GM19240 (cell line): ENCODE measurements around the gene GRN.
A peak's percentile ranks its signal among the peaks of the same experiment; 100 is the strongest.
"Not testable (repeated sequence)": the region's sequence is repeated elsewhere in the genome, so short reads cannot be mapped to it uniquely, and the experiment has no call there.

Experiments used
- DNase-seq: peaks from one replicate; pipeline ENCODE4 v3.0.0; 2011; ENCODE audit warnings: low spot score; ENCODE audit not compliant: insufficient read length

GRN gene

DNA sequence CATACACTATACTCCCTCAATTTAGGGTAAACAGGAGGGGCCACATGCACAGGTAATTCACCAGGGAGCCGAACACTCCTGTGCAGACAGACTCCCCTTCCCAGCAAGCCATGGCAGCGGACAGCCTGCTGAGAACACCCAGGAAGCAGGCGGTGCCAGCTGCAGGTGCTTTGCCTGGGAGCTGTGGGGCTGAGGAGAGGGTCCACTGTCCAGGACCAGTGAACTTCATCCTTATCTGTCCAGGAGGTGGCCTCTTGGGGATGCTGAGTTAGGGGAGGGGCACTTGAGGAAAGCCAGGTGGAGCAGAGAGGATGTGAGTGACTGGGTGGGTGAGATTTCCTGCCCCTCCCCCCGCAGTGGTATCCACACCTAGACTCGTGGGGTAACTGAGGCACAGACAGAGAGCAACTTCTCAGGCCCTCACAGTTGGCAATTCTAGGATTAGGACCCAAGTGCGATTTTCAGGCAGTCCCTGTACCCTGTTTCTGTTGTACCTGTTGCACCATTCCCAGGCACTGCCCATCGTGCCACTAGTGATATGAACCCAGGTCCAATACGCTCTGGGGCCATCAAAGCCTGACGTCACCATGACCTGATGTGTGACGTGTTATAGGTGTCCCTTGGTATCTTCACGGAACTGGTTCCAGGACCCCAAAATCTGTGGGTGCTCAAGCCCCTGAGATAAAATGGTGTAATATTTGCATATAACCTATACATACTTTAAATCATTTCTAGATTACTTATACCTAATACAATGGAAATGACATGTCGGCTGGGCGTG lies 1.2 kb downstream of the GRN start:
- DNase-seq: no peak

DNA sequence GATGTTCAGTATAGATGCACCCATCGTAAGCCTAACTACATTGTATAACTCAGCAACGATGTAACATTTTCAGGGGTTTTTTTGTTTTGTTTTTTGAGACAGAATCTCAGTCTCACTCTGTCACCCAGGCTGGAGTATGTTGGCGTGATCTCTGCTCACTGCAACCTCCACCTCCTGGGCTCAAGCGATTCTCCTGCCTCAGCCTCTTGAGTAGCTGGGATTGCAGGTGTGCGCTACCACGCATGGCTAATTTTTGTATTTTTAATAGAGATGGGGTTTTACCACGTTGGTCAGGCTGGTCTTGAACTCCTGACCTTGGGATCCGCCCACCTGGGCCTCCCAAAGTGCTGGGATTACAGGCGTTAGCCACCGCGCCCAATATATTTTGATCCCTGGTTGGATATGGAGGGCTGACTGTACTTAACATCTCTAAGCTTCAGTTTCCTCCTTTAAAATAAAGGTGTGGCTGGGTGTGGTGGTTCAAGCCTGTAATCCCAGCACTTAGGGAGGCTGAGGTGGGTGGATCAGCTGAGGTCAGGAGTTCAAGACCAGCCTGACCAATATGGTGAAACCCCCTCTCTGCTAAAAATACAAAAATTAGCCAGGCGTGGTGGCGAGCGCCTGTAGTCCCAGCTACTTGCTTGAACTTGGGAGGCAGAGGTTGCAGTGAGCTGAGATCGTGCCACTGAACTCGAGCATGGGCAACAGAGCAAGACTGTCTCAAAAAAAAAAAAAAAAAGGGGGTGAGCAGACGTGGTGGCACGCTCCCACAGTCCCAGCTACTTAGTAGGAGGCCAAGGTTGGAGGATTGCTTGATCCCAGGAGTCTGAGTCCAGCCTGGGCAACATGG lies 2.3 kb downstream of the GRN start:
- DNase-seq: not testable (repeated sequence)

DNA sequence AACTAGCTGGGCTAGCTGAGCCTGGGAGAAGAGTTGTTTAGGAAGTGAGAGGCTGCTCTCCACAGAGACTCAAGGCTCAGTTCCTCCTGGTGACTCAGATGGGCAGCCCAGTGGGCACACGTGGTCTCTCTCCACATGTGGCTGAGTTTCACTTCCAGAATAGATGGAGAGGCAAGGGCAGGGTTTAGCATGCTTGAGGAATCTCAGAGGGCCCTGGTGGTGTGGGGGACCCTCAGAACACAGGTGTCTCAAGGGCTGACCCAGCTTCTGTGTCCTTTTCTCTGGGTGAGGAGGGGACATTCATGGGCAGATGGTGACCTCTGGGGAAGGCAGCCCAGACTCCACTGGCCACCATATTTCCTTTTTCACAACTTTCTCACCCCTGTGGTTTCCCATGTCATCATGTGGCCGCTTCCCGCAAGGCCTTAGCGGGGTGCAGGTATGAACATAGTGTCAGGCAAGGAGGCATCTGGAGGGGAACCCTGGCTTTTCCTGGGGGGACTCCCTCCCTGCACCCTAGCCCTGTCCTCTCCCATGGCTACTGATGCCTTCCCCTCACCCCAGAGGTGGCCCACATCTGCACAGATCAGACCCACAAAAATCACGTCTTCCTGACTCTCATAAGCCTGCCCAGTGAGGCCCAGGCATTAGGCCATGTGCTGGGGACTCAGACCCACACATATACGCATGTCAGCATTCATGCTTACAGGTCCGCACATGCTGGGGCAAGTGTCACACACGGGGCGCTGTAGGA lies 3.3 kb downstream of the GRN start:
- DNase-seq: peak; percentile 74

DNA sequence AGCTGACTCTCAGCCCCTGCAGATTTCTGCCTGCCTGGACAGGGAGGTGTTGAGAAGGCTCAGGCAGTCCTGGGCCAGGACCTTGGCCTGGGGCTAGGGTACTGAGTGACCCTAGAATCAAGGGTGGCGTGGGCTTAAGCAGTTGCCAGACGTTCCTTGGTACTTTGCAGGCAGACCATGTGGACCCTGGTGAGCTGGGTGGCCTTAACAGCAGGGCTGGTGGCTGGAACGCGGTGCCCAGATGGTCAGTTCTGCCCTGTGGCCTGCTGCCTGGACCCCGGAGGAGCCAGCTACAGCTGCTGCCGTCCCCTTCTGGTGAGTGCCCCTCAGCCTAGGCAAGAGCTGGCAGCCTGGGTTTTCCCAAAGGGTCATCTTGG lies 3.9 kb downstream of the GRN start:
- DNase-seq: no peak

DNA sequence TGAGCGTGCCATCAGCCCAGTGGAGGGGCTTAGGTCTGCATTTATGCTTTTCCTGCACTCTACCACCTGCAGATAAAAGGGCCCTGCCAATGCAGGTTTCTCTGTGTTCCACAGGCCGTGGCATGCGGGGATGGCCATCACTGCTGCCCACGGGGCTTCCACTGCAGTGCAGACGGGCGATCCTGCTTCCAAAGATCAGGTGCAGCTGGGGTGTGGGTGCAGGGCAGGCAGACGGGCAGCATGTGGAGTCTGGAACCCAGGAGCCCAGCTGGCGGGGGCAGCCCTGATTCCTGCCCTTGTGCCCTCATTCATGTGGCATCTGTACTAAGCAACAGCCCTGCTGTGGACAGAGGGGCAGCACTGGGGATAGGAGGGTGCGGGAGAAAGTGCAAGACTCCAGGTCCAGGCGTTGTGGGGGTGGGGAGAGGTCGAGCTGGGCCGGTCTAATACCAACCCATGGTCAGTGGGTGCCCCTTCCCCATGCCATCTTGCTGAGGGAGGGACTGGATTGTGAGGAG lies 4.5 kb downstream of the GRN start:
- DNase-seq: no peak

DNA sequence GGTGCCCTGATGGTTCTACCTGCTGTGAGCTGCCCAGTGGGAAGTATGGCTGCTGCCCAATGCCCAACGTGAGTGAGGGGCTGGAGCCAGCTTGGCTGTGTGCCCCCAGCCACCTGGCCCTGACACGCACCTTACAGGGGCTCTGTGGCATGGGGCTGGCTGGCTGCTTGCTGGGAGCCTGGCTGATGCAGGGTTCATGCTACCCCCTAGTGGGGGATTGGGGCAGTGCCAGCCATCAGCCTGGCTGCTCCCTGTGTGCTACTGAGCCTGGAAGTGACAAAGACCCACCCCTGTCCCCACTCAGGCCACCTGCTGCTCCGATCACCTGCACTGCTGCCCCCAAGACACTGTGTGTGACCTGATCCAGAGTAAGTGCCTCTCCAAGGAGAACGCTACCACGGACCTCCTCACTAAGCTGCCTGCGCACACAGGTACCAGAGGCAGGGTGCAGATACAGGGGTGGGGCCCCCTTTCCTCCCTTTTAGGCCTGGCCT lies 5.7 kb downstream of the GRN start:
- peak; percentile 93 for DNase-seq

DNA sequence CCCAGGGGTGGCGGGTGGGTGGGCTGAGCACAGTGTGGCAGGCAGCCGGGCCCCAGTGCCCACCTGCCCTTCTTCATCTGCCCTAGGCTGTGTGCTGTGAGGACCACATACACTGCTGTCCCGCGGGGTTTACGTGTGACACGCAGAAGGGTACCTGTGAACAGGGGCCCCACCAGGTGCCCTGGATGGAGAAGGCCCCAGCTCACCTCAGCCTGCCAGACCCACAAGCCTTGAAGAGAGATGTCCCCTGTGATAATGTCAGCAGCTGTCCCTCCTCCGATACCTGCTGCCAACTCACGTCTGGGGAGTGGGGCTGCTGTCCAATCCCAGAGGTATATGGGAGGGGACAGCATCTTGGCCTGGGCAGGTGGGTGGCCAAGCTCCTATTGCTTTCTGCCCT lies 6.4 kb downstream of the GRN start:
- no peak for DNase-seq

DNA sequence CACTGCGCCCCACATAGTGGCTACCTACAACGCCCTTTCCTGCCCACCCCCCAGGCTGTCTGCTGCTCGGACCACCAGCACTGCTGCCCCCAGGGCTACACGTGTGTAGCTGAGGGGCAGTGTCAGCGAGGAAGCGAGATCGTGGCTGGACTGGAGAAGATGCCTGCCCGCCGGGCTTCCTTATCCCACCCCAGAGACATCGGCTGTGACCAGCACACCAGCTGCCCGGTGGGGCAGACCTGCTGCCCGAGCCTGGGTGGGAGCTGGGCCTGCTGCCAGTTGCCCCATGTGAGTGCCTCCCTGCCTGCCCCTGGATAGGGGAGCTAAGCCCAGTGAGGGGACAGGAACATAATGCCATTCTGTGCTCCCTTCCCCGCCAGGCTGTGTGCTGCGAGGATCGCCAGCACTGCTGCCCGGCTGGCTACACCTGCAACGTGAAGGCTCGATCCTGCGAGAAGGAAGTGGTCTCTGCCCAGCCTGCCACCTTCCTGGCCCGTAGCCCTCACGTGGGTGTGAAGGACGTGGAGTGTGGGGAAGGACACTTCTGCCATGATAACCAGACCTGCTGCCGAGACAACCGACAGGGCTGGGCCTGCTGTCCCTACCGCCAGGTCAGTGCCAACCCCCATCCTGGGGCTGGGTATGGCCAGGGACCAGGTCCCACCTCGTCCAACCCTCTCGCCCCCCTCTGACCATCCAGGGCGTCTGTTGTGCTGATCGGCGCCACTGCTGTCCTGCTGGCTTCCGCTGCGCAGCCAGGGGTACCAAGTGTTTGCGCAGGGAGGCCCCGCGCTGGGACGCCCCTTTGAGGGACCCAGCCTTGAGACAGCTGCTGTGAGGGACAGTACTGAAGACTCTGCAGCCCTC lies 7.1 kb downstream of the GRN start:
- DNase-seq: no peak

DNA sequence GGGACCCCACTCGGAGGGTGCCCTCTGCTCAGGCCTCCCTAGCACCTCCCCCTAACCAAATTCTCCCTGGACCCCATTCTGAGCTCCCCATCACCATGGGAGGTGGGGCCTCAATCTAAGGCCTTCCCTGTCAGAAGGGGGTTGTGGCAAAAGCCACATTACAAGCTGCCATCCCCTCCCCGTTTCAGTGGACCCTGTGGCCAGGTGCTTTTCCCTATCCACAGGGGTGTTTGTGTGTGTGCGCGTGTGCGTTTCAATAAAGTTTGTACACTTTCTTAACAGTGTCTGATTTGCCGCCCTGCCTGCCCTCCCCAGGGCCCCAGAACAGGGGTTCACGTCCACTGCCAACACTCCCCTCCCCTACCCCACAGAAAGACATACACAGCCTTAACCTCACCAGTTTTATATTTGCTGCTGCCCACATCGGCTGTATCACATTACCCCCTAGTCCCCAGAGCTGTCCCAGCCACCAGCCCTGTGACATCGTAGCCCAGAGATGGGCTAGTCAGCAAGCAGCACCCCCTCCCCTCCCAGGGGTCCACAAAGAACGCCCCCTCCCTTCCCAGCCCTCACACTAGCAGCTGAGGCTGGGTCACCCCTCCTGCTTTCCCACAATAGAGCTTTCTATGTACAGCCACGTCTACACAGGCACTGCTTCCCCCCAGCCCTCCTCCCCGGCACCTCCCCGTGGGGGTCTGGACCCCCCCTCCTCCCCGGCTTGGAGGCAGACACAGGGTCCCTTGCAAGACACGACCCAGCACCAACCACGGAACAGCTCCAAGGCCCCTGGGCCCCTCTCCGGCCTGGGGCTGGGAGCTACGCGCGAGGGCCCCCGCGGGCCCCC lies 7.9 kb downstream of the GRN start:
- no peak for DNase-seq

DNA sequence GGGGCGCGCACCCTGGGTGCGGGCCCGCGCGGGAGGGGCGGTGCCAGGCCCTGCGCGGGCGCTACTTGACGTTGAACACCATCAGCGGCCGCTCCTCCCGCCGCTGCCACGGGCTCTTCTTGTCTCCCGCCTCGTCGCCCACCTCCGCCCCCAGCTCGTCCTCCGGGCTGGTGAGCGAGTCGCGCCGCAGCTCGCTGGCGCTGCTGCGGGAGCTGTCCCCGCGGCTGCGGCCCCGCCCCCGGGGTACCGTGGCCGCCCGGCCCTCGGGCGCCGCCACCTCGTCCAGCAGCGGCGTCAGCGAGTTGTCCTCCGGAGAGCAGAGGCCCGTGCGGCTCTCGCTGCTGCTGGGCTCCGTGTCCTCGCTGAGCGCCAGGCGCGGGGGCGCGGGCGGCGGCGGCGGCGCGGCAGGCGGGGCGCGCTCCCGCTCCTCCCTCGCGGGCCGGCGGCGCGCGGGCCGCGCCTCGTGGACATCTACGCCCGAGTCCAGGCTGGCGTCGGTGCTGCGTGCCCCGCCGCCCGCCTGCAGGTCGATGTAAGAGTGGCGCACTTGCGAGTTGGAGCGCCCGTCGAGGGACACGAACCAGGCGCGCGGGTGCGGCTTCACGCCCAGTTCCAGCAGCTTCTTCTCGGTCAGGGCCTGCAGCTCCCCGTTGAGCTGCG lies 8.7 kb downstream of the GRN start:
- DNase-seq: peak; percentile 8

DNA sequence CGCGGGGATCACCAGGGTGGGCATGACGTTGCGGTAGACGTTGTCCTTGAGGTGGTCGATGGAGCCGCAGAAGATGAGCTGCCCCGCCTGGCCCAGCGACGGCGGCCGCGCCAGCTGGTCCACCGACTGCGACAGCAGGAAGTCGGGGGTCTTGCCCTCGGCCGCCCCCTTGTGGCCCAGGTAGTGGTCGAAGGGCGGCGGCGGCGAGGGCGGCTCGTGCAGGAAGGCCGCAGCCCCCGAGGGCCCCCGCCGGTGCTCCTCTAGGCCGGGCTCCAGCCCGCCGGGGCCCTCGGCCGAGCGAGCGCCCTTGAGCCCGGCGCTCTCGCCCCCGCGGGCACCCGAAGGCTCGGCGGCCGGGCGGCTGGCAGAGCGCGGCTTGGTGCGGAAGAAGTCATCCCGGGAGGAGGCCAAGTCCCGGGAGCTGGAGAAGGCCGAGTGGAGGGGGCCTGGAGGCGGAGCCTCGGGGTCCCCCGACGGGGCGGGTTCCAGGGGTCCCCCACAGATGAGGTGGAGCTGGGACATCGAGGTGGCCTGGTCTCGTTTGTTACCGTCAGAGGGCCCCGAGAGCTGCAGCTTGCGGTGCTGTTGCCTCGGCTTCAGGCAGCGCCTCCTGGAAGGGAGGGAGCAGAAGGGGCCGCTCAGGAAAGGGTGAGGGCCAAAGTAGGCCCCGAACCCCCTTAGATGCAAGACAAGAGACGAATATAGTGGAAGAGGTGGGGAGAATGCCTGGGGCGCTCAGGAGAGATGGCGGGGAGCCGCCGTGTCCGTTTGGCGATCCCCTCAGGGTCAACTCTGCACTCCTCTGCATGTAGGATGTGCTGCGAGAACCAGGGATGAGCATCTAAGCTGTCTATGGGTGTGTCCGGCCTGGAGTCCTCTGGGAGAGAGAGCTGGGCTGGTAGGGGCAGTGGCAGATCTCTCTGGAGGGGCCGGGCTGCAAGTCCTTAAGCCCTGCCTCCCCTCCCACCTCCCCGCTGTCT lies 9.8 kb downstream of the GRN start:
- peak; percentile 51 for DNase-seq

DNA sequence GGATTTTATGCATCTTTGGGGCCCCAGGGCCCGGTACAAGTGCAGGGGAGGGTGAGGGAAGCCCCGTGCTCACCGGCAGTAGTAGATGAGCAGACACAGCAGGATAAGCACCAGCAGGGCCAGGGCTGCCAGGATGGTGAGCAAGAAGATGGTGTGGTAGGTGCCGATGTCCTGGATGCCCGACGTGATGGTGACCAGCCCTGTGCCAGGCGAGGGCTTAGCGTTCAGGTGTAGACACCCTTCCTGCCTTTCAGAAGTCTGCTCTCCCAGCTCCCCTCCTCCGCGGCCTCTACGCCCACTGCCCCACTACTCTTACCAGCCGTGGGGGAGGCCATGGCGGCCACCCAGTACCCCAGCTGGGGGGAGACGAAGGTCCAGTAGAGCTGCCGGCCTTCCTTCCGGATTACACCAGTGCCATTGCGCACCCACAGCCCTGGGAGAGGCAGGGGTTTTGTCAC lies 10.6 kb downstream of the GRN start:
- DNase-seq: peak; percentile 6

DNA sequence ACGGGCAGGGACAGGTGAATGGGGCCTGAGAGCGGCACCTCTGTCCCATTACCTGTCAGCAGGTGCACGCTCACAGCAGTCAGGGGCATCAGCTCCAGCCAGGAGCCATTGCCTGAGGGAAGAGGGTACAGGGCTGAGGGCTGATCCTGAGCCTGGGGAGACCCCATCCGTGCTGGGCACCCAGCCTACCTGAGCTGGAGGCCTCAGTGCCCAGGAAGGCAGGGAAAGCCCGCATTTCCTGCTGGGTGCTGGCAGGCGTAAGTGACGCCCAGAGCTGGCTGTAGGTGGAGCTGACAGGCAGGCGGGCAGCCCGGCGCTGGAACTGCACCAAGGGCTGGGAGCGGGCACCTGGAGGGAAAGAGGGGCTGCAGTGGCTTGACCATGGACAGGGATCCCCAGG lies 11.1 kb downstream of the GRN start:
- no peak for DNase-seq

DNA sequence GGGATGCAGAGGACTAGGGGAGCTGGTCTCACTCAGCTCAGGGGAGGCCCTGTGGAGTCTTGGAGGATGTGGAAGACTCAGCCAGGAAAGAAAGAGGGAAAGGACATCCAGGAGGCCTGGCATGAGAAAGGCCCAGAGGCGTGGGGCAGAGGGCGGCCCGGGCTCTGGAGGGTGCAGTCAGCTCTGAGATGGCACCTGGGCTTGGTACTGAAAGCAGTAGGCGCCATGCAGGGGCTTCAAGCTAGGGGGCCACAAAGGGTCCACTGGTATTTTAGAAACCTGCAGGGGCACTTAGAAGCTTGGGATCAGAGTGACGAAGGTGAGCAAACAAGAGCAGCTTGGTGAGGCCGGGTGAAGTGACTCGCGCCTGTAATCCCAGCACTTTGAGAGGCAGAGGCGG lies 13.0 kb downstream of the GRN start:
- DNase-seq: no peak

DNA sequence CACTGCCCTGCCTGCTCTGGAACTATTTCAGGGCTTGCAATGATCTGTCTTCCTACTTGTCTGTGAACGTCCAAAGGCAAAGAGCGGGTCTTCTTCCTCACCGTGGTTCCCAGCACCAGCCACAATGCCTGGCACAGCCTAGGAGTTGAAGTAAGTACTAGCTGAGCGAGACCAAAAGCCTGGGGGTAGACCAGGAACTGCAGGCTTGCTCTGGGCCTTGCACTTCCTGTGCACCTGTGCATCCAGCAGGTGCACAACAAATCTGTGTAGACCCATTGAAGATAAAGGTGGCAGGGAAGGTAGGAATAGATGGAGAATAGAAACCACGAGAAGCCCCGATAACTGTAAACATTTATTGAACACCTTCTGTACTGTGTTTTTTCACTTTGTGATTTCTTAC lies 13.9 kb downstream of the GRN start:
- DNase-seq: no peak

DNA sequence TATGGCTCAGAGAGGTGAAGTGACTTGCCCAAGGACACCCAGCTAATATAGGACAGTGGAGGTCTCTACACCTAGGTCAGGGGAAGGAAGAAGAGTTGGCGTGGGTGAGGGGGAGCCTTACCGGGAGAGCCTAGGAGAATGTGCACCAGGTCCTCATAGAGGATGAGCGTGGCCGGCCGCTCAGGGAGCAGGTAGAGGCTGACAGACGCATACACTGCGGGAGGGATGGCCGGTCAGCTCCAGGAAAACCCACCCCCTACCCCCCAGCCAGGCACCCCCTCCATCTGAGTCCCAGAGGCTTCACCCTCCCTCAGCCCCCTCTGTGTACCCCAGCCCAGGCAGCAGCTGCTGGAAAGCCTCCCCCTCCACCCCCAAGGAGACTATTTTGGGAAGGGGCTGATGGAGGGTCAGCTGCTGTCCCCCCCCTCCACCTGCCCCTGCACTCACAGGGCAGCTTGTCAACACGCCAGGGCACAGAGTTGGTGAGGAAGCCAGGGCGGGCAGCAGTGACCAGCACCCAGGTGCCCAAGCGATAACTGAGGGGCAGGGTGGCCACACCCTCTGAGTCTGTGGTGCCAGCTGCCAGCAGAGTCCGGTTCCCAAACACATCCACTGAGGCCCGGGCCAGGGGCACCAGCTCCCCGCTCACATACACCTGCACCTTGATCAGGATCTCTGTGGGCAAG lies 14.5 kb downstream of the GRN start:
- no peak for DNase-seq

DNA sequence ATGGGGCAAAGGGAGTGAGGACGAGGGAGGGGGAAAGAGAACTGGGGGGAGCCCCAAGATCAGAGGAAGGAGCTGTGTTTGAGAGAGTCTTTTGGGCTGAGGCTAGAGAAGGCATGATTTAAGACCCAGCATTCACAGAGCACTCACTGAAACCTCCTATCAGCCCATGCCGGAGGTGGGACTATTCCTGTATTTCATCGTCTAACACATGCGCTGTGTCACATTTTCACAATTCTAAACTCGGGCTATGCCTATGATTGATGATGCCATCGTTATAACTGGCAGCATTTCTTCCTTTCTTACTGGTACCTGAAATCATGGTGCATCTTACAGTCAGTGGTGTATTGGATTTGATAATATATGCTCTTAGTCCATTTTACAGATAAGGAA lies 15.0 kb downstream of the GRN start:
- no peak for DNase-seq
